CD4-positive, alpha-beta T cell treated with Interleukin-17A for 1 hour (primary cell): Measurements from ENCODE around the gene KDM1A.

ENCODE experiments used
- DNase-seq: peaks from one replicate; pipeline ENCODE4 v3.0.0-alpha.2; 2020

Gene KDM1A

GRCh38 chr1:23018661-23019093 is 591 bp upstream of the KDM1A start:
- DNase-seq = no peak

DNA sequence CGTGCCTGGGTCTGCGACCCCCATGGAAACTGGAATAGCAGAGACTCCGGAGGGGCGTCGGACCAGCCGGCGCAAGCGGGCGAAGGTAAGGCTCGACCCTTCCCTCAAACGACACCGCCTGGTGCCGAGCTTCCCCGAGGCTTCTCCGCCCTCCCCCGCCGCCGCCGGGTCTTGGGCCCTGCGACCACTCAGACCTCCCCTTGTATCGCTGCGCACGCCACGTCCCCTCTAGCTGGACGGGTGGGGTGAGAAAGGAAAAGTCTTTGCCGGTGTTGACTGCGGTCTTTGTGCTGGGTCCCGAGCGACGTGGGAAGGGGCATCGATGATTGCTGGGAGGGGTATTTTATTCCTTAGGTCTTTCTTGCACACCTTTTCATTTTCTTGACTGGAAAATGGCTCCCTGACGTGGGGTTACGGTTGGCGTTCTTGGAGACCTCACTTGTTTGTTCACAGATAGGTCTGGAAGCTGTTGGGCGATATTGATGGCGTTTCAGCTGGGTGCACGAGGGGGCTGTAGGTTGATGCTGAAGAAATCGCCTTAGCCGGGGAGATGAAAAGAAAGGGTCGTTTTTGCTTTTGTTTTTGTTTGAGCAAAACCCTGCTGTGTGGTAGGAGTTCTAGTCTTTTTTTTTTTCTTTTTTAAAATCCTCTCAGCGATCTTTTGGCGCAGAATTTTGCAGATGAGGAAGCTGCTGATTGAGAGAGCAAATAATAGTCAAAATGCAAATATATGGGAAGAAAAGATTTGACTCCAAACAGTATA is 776 bp downstream of the KDM1A start:
- peak; percentile 13 for DNase-seq

DNA sequence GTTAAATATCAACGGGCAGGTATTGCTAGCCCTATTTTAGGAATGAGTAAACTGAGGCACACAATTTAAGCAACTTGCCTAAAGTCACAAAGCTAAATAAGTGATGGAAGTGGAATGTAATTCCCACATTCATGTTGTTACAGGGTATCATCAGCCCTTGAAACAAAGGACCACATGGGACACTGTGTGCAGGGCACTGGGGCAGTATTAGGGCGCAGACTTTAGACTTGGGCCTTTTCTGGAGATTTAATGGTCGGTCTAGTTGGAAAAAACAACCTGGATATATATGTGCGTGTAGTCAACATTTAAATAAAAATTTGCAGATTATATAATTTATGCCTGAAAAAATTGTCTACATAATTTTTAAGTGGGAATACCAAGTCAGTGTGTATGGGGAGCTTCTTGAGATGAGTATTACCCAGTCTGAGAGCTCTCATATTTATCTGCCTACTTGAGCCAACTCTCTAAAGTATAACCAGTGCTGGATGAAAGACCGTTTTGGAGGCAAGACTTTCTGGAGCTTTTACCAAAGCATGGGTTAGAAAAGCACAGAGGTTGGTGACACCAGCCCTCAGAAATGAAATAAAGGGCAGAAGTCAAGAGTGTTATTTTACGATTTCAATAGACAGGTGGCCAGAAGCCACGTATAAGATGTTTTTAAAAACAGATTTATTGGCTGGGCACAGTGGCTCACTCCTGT is 1.6 kb downstream of the KDM1A start:
- DNase-seq = no peak

- no peak for DNase-seq
These were observed 2.6 kb downstream of the KDM1A start for GRCh38 chr1:23021834-23022233.

DNA sequence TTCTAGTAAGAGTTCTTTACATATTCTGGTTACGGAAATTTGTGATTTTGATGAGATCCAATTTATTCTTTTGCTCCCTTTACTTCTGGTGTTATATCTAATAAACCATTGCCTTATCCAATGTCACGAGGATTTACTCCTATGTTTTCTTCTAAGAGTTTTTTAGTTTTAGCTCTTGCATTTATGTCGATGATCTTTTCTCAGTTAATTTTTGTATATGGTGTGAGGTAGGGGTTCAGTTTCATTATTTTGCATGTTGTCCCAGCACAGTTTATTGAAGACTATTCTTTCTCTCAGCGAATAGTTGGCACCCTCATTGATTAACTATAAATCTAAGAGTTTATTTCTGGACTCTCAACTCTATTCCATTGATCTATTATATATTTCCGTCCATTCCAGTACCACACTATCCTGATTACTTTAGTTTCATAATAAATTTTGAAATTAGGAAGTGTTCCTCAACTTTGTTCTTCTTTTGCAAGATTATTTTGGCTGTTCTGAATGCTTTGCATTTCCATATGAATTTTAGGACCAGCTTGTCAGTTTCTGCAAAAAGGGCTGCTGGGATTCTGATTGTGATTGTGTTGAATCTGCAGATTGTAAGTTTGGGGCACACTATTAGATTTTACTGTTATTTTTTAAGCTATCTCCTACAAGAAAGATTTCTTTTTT is 4.0 kb downstream of the KDM1A start:
- DNase-seq = no peak

DNA sequence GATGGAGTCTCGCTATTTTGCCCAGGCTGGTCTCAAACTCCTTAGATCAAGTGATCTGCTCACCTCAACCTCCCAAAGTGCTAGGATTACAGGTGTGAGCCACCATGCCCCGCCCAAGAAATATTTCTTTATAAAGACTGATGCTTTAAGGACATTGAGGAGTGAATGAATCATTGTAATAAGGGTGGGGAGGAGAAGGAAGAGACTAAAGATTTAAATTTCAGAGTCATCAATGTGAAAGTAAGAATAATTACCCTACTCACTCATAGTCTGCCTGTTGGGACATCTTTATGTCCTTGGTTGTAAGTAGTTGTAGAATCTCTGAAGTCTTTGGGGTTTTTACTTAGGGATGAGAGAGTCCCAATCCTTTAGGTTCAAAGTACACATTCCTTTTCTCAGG is 7.3 kb downstream of the KDM1A start:
- DNase-seq = no peak

DNA sequence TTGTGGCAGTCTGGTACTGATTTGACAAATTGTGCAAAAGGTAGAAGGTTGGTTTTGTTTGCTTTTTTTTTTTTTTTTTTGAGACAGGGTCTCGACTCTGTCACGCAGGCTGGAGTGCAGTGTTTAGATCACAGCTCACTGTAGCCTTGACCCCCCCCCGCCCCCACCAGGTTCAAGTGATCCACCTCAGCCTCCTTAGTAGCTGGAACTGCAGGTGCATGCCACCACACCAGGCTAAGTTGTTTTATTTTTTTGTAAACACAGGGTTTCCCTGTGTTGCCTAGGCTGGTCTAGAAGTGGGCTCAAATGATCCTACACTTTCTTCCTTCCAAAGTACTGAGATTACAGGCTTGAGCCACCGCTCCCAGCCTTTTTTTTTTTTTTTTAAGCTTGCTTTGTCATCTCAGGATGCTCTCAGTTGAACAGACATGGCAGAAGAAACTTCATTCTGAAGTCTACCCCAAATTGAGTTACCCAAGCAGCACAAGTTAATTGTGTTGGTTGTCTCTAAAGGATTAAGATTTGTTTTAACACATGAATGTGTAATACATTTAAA is 8.2 kb downstream of the KDM1A start:
- DNase-seq = no peak

GRCh38 chr1:23029337-23029736 is 10.1 kb downstream of the KDM1A start:
- no peak for DNase-seq

GRCh38 chr1:23035823-23036452 is 16.7 kb downstream of the KDM1A start:
- no peak for DNase-seq

GRCh38 chr1:23037081-23037740 is 17.9 kb downstream of the KDM1A start:
- DNase-seq = no peak

GRCh38 chr1:23039308-23039826 is 20.1 kb downstream of the KDM1A start:
- no peak for DNase-seq

DNA sequence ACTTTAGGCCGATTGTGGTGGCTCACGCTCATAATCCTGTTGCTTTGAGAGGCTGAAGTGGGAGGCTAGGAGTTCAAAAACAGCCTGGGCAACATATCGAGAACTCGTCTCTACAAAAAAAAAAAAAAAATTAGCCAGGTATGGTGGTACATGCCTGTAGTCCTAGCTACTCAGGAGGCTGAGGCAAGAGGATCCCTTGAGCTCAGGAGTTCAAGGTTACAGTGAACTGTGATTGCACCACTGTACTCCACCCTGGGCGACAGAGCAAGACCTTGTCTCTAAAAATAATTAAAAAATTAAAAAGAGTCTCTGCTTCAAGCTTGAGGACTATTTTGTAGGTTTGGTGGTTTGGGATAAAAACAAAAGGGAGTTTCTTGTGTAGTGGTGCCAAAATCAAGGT is 21.2 kb downstream of the KDM1A start:
- no peak for DNase-seq

DNA sequence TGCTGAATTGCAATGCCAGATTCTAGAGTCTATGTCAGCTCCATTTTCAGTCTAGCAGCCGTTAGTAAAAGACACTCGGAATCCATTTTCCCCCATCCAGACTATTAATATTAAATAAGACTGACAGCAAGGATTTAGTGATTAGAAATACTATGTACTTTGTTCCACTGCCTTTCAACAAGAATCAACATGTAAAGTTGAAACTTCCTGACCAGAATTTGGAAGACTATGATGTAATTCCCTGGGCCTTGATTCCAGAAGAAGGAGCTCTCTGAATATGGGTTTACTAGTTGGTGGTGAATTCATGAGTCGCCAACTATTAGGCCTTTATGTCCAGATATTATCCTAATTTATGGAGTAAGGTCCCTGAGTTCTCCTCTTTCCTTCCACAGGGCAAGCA is 24.8 kb downstream of the KDM1A start:
- no peak for DNase-seq

DNA sequence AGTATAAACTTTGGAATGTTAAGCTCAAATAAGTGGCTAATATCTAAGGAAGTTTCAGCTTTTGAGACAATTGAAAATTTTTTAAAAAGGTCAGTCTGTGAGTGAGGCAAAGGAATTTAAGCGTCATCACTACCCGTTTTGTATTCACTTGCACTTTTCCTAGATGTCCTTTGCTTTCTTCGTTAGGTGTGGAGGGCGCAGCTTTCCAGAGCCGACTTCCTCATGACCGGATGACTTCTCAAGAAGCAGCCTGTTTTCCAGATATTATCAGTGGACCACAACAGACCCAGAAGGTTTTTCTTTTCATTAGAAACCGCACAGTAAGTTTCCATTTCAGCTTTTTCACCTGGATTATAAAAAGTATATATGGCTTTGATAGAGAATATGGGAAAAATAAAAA is 30.9 kb downstream of the KDM1A start:
- DNase-seq = no peak

GRCh38 chr1:23051290-23051909 is 32.1 kb downstream of the KDM1A start:
- no peak for DNase-seq

GRCh38 chr1:23057301-23057700 is 38.0 kb downstream of the KDM1A start:
- no peak for DNase-seq

DNA sequence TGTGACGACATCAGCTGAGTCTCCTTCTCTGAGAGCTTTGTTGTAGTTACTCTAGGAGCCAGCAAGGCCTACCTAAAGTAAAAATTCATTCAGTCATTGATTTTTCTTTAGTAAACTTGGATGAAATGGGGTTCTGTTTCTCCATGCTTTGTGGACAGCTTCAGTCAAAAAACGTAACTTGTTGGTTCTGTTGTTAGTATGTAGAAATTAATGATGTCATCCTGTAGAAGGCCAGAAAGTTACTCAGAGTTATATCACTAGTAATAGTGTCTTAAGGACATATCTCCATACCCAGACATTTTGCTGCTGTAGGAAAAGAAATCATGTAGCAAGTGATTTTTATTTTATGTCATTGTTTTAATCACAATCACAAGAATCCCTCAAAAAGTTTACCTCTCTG is 43.0 kb downstream of the KDM1A start:
- DNase-seq = no peak

- DNase-seq = no peak
These were observed 46.1 kb downstream of the KDM1A start for GRCh38 chr1:23065385-23065784.

DNA sequence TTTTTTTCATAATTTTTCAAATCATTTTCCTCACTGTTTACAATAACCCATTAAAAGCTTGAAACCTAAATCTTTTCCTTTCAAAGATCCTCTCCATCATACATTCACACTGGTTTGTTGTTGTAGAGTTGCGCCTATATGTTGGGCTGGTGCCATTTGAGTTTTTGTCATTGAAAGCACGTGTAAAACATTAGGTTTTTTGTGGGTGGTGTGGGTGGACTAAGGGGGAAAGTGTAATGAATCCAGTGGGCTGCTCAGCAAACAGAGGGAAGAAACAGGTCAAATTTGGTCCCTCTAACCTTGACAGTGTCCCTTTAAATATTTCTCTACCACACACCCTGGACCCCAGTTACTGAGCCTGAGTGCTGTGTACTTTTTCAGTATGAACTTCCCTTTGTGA is 46.8 kb downstream of the KDM1A start:
- no peak for DNase-seq

DNA sequence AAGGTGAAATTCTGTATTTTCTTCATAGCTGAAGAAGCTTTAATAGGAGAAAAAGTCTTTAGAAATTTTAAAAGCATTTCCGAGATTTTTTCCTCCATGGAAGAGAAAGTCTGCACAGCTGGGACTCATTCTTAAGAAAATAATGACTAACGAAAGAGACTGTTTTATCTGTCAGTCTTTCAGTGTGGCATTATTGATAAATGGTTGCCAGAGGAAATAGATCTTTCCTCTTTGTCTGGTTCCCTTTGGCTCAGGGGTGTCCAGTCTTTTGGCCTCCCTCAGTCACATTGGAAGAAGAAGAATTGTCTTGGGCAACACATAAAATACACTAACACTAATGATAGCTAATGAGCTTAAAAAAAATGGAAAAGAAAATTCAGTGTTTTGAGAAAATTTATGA is 49.9 kb downstream of the KDM1A start:
- no peak for DNase-seq

DNA sequence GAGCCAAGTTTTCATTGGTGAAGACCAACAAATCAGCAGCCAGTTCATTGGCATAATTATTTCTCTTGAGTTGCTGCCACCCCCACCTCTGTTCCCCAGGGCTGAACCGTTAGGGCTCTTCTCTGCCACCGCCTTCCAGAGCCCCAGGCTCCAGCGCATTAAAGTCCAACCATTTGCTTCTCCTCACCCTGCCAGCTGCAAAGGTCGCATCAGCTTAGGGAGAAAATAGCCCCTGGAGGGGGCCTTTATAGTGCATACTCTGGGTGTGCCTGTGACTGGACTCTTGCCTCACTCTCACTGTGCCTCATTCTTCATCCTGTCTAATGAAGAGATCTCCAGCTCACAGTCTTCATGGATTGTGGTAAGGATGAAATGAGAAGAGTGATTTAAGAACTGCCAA is 50.4 kb downstream of the KDM1A start:
- DNase-seq = no peak

DNA sequence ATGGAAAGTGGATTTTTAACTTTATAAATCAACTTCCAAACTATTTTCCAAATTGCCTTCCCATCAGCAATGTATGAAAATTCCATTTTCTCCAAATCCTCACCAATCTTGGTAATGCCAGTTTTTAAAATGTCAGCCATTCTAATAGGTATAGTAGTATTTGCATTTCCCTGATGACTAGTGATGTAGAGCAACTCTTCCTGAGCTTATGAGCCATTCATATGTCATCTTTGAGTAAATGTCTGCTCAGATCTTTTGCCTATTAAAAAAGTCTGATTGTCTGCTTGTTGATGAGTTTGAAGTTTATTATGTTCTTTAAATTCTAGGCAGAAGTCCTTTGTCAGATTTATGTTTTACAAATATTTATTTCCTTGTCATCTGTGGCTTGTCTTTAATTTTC is 54.7 kb downstream of the KDM1A start:
- no peak for DNase-seq
